ENCODE results near the gene URAD.

The URAD gene

DNA sequence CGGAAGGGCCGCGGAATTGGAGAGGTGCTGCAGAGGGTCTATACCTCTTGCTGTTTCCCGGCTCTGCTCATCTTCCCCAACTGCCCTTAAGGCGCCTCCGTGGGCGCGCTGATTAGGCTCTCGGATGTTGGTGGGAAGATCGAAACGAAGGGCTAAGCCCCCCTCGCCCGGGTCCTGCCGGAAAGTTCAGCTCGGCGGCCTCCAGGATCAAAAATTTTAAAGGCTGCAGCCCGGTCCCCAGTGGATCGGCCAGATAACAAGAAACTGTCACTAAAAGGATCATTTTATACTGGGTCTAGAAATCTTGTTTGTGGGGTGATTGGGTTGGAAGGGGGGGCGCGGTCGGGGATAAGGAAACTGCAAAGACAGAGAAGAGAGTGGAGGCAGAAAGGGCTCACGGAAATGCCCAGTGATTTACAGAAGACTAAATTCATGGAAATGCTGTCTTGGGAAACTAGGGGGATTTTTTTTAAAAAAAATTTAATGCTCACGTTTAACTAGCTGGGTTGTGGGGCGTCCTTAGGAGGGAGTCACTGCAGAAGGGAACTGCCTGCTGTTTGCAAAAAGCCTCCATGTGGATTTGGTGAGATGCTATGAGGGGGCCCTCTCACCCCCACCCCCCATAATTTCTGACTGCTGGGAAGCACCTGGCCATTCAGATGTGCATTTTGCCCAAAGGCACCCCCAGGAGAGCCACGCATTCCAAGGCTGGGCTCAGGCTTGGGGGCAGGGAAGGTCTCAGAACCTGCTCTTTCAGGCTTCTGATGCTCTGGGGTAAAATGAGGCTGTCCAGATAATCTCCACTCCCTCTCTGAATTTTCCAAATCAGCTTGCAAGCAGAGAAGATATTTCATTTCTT is 27.0 kb downstream of the URAD start:
- in situ Hi-C loops (cut with HindIII; ENCODE audit: low sequenced_read_pairs) = loop anchor here (25.0 kb wide), 2 partner anchors 124 to 549 kb away; partner anchors contain the start of gene GTF3A

DNA sequence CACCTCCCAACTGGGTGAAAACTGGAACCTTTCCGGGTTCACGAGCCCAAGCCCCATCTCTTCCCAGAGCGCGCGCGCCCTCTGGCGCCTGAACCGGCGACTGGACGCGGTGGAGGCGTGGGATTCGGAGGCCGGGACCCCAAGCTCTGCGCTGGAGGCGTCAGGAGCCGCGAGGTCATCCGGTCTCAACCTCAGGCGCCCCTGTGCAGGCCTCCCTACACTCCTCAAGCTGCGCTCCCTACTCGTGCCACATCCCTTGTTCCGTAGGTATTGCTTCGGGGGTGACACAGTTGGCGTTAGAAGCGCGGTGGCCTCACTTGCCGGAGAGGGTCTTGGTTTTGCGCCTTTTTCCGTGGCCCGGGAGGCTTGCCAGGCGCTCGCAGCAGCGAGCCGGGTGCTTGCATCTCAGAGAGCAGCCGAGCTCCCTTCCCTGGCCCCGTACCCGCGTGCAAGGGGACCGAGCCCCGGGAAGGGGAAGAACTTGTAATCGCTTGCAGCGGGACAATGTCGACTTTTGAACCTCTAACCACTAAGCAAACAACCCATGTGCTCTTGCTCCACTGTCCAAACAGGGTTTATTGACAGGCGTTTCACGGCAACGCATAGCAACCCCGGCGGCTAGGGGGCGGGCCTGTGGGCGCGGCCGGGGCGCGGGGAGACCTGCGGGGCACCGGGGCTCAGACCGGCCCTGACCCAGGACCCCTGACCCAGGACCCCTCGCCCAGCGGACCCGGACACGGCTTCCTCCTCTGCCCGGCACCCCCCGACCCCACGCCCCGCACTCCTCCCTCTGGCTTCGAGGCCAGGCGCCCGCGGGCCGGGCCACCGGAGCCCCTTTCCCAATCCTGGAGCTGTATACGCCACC is 27.9 kb downstream of the URAD start:
- in situ Hi-C loops (cut with HindIII; ENCODE audit: low sequenced_read_pairs) = loop anchor here (25.0 kb wide), 2 partner anchors 123 to 548 kb away; partner anchors contain the start of gene GTF3A

DNA sequence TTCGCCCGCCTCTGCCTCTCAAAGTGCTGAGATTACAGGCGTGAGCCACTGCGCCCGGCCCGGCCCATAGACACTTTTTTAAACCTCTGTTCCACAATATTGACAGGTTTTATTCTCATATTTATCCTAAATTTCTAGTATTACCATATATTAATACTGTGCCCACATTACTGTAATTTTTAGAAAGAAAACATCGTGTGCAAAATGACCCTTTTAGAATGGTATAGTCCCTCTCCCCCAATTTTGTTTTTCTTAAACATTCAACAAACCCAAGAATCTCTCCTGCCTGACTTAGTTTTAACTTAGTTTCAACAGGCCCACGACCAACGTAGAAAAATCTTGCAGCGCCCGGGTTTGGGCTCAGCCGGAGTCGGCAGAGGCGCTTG is 28.5 kb downstream of the URAD start:
- in situ Hi-C loops (cut with HindIII; ENCODE audit: low sequenced_read_pairs) = loop anchor here (25.0 kb wide), 2 partner anchors 123 to 548 kb away; partner anchors contain the start of gene GTF3A

DNA sequence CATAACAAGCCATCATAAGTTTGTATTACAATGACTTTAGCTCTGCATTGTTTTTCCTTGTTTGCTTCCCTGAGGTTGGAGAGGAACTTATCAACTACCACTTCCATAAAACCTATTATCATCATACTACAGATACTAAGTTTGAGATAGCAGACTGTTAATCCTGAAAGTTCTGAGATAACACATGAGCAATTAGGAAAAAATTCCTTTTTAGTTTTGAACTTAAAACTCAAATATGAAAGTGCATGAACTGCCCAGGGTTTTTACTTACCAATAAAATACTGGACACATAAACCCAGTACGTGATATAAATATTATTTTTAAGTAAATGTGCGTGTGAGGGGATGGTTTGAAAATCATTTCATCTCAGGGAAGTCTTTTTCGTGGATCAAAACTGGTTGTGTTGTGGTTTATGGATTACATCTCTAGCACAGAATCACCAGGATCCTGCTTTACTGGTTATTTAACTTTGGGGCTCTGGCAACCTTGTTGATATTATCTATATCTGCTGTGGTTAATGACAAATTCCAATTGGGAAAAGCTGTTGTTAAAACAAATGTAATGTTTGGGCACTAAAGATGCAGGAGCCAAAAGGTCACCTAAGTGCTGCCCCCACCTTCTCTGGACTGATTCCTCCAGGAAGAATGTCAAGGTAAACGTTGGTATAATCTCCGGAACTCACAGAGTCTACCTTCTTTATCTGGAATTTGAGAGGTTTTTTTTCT is 31.8 kb downstream of the URAD start:
- in situ Hi-C loops (cut with HindIII; ENCODE audit: low sequenced_read_pairs) = loop anchor here (25.0 kb wide), 2 partner anchors 119 to 544 kb away; partner anchors contain the start of gene GTF3A

DNA sequence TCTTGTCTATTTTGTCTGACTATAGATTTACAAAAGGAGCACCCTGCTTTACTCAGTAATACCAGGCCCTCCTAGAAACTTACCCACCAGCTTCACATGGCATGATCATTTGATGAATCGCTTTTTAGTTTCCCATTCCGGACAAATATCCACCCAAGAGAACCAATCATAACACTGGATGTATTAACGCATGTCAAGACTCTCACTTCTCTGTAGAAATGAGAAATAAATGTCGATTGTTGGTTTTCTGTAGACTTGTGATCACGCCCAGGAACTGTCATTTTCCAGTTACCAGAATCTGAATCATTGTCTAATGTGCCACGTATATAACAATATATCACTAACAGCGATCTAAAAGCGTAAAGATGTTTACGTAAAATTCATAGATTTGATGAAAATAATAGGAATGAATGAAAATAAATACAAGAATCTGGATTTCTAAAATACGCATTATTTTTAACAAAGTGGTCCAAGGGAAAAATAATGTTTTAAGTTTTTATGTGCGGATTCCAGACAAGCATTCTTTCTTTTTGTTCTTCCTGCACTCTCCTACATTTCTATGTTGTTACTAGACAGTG is 33.4 kb downstream of the URAD start:
- in situ Hi-C loops (cut with HindIII; ENCODE audit: low sequenced_read_pairs) = loop anchor here (25.0 kb wide), 2 partner anchors 118 to 543 kb away; partner anchors contain the start of gene GTF3A

DNA sequence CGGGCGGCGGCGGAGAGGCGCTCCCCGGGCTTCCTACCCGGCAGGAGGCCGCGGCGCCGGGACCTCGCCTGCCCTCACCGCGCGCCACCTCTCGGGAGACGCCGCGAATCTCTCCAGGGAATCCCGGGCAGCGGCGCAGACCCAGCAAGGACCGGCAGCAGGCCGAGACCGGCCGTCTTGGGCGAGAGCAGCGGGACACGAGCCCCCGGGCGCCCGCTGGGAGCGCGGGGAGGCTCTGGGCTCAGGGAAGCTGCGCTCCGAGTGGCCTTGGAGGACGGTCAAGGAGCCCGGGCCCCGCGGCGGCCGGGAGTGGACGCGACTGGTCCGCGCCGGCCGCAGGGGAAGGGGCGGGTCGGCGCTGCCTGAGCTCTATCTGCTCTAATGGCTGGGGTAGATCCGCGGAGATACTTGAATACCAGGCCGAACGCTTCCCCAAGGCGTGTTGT is 34.1 kb downstream of the URAD start:
- in situ Hi-C loops (cut with HindIII; ENCODE audit: low sequenced_read_pairs) = loop anchor here (25.0 kb wide), 2 partner anchors 117 to 542 kb away; partner anchors contain the start of gene GTF3A

DNA sequence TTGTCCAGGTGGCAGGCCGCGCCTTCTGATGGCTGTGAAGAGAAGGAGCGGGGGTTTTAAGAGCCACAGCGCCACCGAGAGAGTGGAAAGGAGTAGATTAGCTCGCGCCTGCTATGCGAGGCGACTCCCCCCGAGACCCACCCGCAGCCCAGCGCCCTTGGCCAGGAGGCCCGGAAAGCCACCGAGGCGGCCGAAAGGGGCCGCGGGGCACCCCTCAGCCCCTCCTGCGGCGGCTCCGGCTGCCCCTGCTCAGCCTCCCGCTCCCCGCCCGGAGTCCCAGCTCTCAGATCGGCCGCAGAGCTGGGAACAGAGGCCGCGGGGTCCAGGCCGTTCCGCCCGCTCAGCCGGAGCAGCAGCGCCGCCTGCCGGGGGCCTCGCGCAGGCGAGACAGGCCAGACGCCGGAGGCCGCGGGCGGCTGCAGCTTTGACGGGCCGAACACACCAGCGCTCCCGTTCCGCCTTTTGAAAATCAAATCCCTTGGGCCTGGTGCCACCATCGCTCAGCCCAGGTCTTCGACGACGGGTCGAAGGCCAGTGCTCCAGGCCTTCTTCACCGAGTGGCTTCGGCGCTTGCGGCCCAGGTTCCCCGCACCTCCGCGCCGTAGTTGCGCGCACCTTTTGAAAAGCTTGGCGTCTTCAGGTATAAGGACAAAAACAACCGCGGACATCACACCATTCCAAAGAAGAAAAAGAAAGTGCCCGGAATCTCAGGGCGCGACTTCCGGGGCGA is 34.7 kb downstream of the URAD start:
- in situ Hi-C loops (cut with HindIII; ENCODE audit: low sequenced_read_pairs) = loop anchor here (25.0 kb wide), 2 partner anchors 117 to 542 kb away; partner anchors contain the start of gene GTF3A

DNA sequence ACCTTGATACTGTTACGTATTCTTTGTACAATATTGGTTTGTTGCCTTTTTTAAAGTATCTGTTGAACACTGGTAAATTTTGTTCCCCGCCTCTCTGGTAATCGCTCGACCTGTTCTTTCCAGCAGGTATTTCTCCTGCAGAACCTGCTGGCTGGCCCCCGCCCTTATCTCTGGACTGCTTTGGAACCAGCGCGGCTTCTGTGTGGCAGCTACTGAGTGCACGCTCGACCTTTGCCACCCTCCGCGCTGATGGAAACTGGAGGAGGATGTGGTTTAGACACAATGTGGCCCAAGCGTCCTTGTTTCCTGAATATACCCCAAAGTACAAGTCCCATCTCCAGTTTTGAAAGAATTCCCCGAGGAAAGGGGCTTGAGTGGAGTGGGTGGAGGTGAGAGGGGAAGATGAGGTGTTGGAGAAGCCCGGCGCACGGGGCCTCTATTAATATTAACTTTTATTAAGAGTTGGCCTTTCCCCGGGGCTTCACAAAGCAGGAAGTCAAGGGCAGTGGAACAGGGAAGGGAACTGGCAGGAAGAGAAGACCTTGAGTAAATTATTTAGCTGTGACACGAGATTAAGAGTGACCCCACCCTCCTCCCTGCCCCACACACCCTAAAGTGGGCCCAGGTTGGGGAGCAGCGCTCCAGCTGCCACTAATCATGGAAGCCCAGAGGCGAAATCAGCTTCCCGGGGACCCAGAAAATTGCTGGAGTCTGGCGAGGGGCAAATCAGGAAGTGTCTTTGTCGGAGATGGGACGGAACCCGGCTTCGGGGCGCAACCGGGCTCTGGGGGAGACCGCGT is 35.4 kb downstream of the URAD start:
- in situ Hi-C loops (cut with HindIII; ENCODE audit: low sequenced_read_pairs) = loop anchor here (25.0 kb wide), 2 partner anchors 116 to 541 kb away; partner anchors contain the start of gene GTF3A

DNA sequence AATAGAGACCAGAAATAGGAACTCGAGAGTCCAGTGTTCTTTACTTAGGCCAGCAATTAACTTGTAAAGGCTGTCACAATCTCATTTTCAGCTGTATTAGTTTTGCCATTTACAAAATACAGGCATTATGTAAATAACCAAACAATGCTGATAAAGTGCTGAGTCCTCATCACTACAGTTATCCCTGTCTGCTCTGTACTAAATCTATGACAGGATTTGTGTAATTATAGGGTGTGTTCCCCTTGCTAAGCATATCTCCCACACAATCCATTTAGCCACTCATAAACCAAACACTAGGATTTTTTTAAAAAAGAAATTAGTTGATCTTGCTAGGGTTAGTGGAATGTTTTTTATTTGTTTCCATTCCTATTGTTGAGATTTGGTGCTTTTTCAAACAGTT is 45.5 kb downstream of the URAD start:
- in situ Hi-C loops (cut with HindIII; ENCODE audit: low sequenced_read_pairs) = no loop called here

DNA sequence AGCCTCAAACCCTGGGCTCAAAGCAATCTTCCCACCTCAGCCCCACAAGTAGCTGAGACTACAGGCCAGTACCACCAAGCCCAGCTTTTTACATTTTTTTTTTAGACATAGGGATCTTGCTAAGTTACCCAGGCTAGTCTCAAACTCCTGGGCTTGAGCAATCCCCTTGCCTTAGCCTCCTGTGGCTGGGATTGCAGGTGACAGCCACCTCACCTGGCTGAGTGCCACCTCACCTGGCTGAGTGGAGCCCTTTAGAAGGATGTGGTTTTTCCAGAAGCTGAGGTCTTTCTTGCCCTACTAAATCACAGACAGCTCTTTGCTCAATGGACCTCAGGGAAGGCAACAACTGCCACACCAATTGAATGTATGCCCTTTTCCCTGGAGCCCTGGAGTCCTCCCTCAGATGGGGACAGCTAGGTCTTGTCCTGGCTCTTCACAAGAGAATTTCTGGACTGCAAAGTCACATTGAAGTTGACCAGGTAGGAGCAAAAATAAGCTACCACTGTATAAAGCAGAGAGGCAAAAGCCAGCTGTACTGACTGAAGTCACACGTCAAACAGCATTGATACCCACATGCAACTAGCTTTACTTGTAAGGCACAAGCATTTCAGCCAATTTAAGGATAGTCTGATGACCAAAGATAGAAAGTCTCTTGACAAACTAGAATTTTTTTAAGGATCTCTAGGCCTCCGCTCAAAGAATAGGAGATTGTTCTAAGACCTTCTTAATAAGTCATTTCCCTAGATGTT is 54.7 kb downstream of the URAD start:
- in situ Hi-C loops (cut with HindIII; ENCODE audit: low sequenced_read_pairs) = no loop called here

DNA sequence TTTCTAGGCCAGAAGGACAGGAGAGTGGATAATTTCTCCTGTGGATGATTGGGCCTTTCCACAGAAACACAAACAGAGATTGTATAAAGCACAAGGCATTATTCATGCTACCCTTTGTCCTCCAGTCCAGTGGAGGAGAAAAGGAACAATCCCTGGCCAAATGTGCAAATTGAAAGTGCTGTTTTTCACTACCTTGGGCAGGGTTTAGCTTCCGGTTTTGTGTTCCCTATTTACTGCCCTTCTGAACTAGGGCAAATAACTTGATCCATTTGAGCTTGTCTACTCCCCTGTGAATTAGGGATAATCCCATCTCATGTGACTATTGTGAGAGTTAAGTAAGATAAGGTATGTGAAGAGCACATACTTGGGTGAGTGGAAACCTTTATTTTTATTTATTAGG is 55.4 kb downstream of the URAD start:
- in situ Hi-C loops (cut with HindIII; ENCODE audit: low sequenced_read_pairs) = no loop called here

DNA sequence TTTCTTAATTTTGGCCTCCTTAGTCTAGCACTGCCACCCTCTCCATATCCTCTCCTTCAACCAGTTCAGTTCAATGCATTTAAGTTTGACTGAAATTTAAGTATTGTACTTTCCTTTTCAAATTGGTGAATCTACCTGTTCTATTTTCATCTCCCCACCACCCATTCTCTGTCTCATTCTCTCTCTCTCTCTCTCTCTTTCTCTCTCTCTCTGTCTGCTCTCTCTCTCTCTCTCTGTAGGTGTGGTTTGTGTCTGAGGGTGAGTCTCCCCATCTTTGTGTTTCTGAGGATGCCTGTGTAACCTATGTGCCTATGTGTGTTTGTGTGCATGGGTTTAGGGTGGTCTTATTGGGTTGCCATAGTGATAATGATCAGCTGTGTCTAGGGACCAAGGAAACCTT is 58.6 kb downstream of the URAD start:
- in situ Hi-C loops (cut with HindIII; ENCODE audit: low sequenced_read_pairs) = no loop called here

DNA sequence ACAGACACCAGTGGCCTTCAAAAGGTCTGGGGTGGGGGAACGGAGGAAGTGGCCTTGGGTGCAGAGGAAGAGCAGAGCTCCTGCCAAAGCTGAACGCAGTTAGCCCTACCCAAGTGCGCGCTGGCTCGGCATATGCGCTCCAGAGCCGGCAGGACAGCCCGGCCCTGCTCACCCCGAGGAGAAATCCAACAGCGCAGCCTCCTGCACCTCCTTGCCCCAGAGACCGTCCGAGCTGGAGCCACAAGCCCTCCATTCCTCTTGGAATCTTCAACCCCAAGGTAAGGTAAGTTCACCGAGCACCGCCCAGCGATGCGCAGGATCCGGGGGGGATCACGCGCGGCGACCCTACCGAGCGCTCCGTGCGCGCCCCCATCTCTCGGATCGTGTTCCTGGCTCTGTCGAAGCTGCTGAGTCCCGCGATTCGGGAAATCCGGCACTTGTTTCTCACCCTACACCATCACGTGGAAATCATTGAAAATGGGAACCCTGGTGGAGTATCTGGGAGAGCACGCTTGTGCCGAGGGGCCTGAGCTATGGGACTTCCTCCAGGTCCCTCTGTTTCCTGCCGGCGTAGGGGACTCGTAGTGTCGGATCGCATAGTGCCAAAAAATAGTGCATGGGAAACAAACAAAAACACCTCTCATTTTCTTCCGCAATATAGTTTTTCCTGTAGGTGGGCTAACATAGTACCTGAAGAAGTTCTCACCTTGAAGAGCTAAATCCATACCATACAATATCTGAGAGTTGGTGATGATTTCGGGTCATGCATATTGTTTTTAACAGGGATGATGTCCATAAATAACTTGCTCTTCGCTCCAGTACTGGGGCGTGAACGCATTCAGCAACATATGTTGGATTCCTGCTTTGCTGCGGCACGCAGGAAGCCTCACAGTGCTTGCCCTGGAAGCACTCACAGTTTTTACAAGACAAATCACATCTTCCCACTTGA is 59.4 kb downstream of the URAD start:
- in situ Hi-C loops (cut with HindIII; ENCODE audit: low sequenced_read_pairs) = no loop called here

DNA sequence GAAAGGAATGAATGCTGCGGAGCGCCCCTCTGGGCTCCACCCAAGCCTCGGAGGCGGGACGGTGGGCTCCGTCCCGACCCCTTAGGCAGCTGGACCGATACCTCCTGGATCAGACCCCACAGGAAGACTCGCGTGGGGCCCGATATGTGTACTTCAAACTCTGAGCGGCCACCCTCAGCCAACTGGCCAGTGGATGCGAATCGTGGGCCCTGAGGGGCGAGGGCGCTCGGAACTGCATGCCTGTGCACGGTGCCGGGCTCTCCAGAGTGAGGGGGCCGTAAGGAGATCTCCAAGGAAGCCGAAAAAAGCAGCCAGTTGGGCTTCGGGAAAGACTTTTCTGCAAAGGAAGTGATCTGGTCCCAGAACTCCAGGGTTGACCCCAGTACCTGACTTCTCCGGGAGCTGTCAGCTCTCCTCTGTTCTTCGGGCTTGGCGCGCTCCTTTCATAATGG is 60.1 kb downstream of the URAD start:
- in situ Hi-C loops (cut with HindIII; ENCODE audit: low sequenced_read_pairs) = no loop called here
